Measurements from ENCODE around the gene EPS15.
"Not testable (repeated sequence)": the region's sequence is repeated elsewhere in the genome, so short reads cannot be mapped to it uniquely, and the experiment has no call there.

Gene EPS15

DNA sequence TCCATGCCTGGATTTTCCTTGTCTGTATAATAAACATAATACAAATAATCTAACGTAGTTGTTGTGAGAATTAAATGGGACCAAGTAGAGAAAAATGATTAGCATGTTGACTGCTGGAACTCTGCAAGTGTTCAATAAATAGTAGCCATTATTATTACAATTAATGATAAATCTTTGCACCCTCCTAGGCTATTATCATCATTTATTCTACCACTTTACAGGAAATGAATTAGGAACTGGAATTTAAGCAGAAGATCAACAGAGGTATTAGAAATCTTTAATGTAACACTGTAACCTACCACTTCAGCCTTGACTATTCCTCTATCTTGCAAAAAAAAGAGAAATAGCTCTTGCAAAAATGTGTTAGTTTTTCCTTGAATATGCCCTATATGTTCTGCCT lies 126.8 kb downstream of the EPS15 start:
- in situ Hi-C loops (cut with HindIII; ENCODE audit: low sequenced_read_pairs), result no loop called here

DNA sequence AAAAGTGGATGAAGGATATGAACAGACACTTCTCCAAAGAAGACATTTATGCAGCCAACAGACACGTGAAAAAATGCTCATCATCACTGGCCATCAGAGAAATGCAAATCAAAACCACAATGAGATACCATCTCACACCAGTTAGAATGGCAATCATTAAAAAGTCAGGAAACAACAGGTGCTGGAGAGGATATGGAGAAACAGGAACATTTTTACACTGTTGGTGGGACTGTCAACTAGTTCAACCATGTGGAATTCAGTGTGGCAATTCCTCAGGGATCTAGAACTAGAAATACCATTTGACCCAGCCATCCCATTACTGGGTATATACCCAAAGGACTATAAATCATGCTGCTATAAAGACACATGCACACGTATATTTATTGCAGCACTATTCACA lies 128.4 kb downstream of the EPS15 start:
- in situ Hi-C loops (cut with HindIII; ENCODE audit: low sequenced_read_pairs), result not testable (repeated sequence)

DNA sequence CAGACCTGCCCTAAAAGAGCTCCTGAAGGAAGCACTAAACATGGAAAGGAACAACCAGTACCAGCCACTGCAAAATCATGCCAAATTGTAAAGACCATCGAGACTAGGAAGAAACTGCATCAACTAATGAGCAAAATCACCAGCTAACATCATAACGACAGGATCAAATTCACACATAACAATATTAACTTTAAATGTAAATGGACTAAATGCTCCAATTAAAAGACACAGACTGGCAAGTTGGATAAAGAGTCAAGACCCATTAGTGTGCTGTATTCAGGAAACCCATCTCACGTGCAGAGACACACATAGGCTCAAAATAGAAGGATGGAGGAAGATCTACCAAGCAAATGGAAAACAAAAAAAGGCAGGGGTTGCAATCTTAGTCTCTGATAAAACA lies 131.8 kb downstream of the EPS15 start:
- in situ Hi-C loops (cut with HindIII; ENCODE audit: low sequenced_read_pairs), result not testable (repeated sequence)

DNA sequence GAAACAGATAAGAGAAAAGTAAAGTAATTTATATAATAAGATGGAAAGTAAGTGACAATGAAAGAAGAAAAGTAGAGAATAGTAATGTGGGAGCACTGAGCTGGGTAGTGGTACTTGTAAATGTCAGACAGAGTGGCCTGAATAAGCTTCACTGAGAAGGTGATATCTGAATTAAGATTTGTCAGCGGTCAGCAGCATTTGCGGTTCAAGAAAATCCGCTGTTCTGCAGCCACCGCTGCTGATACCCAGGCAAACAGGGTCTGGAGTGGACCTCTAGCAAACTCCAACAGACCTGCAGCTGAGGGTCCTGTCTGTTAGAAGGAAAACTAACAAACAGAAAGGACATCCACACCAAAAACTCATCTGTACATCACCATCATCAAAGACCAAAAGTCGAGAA lies 132.8 kb downstream of the EPS15 start:
- in situ Hi-C loops (cut with HindIII; ENCODE audit: low sequenced_read_pairs), result not testable (repeated sequence)

DNA sequence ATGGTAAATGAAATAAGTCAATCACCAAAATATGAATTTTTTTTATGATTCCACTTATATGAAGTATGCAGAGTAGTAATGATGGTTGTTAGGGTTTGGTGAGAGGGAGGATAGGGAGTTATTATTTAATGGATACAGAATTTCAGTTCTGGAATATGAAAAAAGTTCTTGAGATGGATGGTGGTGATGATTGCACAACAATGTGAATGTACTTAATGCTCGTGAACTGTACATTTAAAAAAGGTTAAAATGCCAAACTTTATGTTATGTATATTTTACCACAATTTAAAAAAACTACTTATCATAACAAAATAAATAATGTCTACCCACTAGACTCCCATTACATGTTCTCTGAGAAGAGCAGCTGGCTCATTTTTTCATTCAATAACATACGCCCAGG lies 133.3 kb downstream of the EPS15 start:
- in situ Hi-C loops (cut with HindIII; ENCODE audit: low sequenced_read_pairs), result no loop called here

DNA sequence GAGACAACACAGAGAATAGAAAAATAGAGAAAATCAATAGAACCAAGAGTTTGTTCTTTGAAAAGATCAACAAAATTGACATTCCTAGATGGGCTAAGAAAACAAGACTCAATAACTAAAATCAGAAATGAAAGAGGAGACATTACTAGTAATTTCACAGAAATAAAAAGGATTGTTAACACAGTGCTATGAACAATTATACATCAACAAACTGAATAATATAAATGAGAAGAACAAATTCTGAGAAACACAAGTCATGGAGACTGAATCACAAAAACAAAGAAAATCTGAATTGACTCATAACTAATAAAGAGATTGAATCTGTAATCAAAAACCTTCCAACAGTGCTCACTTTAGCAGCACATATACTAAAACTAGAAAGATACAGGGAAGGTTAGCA lies 137.1 kb downstream of the EPS15 start:
- in situ Hi-C loops (cut with HindIII; ENCODE audit: low sequenced_read_pairs), result no loop called here

DNA sequence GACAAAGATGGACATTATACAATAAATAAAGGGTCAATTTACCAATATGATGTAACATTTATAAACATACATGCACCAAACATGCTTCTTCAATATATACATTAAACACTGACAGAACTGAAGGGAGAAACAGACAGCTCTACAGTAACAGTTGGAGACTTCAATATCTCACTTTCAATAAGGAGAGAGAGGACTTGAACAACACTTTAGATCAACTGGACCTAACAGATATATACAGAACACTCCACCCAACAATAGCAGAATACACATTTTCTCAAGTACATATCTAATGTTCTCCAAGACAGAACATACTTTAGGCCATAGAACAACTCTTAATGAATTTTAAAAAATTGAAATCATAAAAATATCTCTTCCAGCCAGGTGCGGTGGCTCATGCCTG lies 138.1 kb downstream of the EPS15 start:
- in situ Hi-C loops (cut with HindIII; ENCODE audit: low sequenced_read_pairs), result no loop called here

DNA sequence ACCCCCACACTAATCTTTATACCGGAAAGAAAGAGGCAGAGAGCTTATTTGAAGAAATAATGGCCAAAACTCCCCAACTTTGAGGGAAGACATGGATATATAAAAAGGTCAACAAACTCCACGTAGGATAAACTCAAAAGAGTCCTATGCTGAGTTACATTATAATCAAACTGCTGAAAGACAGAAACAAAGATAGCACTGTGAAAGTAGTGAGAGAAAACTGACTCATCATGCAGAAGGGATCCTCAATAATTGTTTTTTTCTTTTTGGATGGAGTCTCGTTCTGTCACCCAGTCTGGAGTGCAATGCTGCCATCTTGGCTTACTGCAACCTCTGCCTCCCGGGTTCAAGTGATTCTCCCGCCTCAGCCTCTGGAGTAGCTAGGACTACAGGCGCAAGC lies 140.2 kb downstream of the EPS15 start:
- in situ Hi-C loops (cut with HindIII; ENCODE audit: low sequenced_read_pairs), result no loop called here

DNA sequence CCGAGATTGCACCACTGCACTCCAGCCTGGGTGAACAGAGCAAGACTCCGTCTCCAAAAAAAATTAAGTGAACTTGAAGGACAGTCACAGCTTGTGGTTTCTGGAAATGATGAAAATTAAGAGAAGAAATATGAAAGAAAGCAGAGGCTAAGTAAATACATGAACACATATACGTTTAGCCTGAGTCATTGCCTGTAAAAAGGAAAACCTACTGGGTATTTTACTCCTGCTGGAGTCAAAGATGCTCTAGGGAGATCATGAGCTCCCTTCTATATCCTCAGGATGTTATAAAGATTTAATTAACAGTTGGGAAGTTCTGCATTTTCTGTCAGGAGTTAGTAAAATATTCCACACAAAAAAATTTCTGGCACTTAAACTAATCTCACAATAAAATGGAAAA lies 145.2 kb downstream of the EPS15 start:
- in situ Hi-C loops (cut with HindIII; ENCODE audit: low sequenced_read_pairs), result no loop called here

DNA sequence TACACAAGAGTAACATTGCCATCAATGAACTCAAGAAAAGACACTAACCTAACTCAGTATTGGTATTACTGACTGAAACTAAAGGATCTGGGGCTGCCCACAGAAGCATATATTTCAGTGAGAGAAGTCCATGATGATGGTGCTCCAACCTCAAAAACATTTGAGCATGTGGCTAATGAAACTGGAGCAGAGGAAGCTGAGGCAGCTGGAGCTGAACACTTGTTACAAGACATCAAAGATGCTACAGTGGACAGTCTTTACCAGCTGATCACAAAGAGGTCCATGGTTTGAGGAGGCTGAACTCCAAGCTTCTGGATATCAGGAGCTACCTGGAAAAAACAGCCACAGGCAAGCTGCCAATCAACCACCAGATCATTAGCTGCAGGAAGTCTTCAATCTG lies 146.5 kb downstream of the EPS15 start:
- in situ Hi-C loops (cut with HindIII; ENCODE audit: low sequenced_read_pairs), result no loop called here

DNA sequence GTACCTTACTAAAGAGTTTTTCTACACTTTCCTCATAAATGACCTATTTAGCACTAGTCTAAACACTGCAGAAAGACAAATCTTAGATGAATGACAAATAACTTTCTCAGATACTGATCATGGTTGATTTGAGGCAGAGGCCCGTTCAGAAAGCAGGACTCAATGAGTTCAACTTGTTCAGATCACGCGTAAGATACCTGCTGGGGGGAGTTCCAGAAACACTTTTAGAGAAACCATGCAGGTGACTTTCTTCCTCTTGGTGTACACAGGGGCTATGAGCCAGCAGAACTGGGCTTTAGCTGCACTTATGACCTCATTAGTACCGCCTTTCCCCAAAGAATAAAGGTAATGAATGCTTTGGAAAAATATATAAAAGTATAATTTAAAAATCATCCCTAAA lies 149.9 kb downstream of the EPS15 start:
- in situ Hi-C loops (cut with HindIII; ENCODE audit: low sequenced_read_pairs), result no loop called here

DNA sequence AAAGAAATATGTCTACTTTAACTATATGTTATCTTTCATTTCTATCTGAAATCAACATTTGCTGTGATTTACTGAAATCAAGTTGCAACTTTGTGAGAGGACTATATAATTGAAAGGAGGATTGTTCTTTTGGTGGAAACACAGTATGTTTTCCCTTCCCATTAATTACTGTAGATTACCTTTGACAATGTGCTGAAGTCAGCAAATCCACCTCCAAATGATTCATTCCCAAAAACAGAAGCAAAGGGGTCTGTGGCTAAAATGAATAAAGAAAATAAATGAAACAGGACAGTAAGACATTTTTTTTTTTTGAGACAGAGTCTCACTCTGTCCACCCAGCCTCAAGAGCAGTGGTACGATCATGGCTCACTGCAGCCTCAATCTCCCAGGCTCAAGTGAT lies 153.3 kb downstream of the EPS15 start:
- in situ Hi-C loops (cut with HindIII; ENCODE audit: low sequenced_read_pairs), result no loop called here

DNA sequence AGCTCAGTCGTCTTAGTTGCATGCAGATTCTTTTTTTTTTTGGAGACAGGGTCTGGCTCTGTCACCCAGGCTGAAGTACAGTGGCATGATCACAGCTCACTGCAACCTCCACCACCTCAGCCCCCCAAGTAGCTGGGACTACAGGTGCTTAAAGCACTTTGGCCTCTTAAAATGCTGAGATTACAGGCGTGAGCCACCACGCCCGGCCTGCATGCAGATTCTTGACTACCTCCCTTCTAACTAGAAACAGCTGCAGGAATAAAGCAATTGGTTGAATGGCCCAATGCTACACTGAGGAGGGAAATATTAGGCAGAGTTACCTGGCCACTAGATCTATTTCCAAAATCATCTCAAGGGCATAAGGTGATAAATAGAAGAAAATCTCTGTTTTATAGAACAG lies 159.2 kb downstream of the EPS15 start:
- in situ Hi-C loops (cut with HindIII; ENCODE audit: low sequenced_read_pairs), result no loop called here

DNA sequence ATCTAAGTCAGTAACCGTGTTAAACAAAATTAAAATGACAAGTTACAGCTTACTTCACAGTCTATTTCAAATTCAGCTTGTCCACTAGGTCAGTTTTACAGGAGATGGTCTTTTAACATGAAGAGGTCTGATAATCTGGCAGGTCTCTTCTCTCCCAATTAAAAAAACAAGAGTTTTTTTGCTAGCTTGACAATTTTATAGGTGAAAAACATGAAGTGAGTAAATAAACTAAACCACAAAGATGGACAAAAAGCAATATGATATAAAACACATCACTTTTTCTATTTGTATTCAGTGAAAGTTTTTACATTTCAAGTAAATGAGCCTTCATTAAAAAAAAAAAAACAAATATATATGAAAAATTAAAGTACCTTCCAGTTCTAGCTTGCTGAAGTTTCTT lies 163.7 kb downstream of the EPS15 start:
- in situ Hi-C loops (cut with HindIII; ENCODE audit: low sequenced_read_pairs), result no loop called here

DNA sequence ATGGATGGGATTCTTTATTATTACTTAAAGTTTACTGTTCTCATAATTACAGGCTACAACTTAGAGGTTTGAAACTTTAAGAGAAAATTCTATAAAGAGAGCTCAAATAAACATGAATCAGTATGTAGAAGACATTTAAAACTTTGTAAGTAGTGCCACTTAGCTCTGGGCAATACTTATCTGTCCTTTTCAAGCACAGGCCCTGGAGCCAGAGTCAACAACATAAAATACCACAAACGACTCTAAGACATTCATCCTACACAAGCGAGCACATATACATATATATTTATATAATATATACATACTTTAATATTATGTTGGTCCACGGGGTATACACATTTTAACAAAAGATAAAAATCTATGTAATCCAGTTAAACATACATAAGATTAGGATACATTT lies 164.7 kb downstream of the EPS15 start:
- in situ Hi-C loops (cut with HindIII; ENCODE audit: low sequenced_read_pairs), result no loop called here

DNA sequence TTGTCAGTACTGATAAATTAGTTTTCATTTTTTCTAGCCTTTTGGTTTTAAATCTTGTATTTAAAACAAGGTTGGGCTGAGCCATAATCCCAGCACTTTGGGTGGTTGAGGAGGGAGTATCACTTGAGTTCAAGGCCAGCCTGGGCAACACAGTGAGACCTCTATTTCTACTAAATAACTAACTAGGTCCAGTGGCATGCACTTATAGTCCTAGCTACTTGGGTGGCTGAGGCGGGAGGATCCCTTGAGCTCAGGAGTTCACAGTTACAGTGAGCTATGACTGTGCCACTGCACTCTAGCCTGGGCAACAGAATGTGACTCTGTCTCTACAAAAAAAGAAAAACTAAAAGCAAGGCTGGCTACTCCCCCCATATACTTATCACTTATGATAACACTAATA lies 167.2 kb downstream of the EPS15 start:
- in situ Hi-C loops (cut with HindIII; ENCODE audit: low sequenced_read_pairs), result no loop called here

DNA sequence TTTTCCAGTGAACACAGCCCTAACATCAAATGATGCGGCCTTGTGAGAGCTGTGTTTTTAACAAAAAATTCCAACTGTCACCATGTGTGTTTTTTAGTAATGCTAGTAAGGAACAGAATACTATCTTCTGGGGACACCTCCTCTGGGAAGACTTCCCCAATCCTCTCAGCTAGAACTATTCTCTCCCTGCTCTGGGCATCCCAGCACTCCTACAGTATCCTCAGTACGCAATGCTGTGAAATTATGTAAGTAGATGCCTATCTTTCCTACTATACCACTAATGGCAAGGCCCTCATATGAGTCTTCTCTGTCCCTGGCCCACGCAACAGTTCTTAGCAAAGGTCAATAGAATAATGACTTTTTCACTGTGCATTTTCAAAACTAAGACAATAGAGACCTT lies 169.2 kb downstream of the EPS15 start:
- in situ Hi-C loops (cut with HindIII; ENCODE audit: low sequenced_read_pairs), result no loop called here

DNA sequence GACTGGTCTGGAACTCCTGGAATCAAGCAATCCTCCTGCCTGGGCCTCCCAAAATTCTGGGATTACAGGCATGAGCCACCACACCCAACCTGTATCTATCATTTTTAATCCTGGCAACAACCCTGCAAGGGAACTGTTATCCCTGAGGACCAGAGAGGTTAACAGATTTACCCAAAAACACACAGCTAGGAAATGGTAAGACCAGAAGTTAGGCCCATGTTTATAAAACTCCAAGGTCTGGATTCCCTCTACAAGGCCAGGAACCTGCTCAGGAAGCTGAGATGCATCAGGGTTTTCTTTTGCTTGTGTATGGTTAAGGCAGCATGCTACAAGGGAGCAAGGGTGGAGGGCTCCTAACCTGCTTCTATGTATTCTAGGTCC lies 170.9 kb downstream of the EPS15 start:
- in situ Hi-C loops (cut with HindIII; ENCODE audit: low sequenced_read_pairs), result no loop called here

DNA sequence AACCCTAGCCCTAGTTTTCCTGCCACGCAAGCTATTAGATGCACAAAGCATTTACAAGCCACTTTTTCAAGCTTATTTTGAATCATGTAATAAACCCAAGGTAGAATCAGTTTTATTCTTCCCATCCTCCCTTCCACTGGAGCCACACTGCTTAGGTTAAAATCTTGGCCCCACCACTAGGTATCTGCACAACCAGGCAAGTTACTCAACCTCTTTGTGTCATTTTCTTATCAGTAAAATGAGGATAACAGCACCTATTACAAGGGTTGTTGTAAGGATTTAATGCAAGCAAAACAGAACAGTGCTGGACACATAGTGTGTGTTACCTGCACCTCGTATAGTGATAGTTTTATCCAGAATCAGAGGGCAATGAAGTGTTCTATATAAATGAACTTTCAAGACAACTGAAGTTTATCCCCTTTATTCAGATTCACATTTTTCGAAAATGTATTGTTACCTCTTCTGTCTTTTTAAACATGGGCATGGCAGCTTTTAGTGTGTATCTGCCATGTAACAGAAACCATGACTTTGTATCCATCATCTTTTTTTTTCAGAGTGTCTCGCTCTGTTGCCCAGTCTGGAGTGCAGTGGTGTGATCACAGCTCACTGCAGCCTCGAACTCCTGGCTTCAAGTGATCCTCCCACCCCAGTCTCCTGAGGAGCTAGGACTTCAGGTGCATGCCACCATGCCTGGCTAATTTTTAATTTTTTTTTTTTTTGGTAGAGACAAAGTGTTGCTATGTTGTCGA lies 171.5 kb downstream of the EPS15 start:
- in situ Hi-C loops (cut with HindIII; ENCODE audit: low sequenced_read_pairs), result no loop called here

DNA sequence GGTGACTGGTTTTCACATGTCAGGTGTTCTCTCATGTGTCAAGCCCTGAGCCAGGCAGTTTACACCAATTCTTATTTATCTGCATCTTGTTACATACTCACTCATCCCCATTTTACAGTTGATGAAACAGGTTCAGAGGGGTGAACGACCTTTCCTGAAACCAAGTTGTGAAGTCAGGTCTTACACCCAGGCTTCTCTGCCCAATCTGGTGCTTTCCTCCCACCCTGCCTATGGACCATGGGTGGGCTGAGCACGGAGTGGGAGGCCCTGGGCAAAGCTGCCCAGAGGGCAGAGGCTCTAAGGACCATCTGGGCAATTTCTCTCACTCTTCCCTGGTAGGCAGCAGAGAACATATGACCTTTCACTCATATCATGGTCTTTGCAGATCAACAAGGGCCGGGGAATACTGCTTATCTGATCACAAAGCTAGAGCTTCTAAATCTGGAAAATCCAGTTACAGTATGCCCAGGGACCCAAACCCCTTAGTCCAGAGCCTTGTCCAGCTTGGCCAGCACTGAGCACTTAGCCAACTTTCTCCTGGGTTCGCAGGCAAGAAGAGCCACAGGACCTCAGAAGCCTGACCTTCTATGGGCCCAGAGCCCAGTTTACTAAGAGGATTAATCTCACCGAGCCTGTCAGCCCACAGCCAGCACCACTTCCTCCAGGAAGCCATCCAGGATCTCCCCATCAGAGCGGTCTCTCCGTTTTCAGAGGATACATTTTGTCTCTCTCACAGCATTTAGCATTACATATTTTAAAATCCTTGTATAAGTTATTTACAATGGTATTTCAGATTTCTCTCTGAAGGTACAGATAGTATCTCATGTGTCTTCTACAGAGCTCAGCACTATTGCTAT lies 172.8 kb downstream of the EPS15 start:
- in situ Hi-C loops (cut with HindIII; ENCODE audit: low sequenced_read_pairs), result no loop called here

DNA sequence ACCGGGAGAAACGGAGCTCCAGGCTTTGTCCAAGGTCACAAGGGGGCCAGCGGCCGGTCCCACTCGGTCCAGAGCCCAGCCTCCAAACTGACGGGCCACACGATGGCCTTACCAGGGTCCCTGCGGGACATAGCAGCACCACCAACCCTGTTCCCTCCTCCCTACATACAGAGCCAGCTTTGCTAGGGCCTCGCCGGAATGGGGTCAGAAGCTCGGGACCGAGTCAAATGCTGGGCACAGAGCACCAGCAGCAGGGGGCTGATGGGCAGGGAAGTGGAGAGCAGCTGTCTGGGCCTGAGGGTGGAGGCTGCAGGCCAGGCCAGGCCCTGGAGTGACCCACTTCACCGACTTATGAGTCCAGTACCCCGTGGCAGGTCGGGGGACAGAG lies 173.8 kb downstream of the EPS15 start:
- in situ Hi-C loops (cut with HindIII; ENCODE audit: low sequenced_read_pairs), result no loop called here

DNA sequence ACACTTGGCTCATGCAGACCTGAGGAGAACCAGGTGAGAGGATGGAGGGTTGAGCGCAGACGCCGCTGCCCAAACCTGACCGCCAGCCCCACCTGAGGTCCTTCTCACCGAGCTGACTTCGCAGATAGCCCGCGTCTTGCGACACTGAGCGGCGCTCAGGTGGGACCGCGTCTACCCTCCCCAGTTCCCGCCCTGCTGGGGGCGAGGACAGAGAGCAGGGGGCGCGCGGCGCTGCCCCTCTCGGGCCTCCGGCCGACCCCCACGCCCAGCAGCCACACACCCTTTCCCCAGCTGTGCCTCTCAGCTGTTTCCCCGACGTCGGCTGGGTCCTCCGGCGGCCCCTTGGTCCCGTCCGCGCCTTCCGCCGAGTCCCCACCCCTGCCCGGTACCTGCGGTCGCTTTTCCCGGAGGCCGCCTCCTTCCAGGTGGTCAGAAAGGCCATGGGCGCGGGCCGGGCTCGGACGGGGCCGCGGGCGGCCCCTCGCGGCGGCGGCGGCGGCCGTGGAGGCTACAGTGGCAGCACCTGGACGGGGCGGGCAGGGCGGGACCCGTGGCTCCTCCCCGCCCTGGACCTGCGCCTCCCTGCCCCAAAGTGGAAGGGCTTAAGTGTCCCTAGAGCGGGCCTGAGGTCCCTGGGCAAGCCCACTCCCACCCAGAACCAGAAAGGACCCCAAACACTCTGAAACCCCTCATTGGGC lies 174.3 kb downstream of the EPS15 start:
- in situ Hi-C loops (cut with HindIII; ENCODE audit: low sequenced_read_pairs), result no loop called here

All from endothelial cell of hepatic sinusoid (primary cell).